Germinal center (tissue), 1 donor: Measurements from ENCODE around the gene ARF3.
A peak's percentile ranks its signal among the peaks of the same experiment; 100 is the strongest.
"Not testable (repeated sequence)": the region's sequence is repeated elsewhere in the genome, so short reads cannot be mapped to it uniquely, and the experiment has no call there.

Experiments
- DNase-seq: peaks from one replicate; pipeline ENCODE4 v3.0.0; 2012; ENCODE audit warnings: mixed read lengths, low spot score

The ARF3 gene

GRCh38 chr12:48929551-48929950 is 27.7 kb downstream of the ARF3 start:
- DNase-seq = no peak

DNA sequence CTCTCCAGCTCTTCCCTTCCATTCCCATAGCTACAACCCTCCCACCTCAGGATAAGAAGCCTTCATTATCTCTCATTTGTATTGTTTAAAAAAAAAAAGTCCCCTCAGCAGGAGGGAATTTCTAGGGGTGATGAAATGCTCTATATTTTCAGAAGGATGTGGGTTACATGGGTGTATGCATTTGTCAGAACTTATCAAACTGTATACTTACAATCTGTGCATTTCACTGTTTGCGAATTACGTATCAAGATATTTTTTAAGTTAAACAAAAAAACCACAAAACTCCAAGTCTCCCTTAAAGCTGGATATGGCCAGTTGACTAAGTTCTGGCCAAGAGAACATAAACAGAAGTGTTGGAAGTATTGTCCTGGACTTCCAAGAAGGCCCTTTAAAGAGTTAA is 30.0 kb downstream of the ARF3 start:
- no peak for DNase-seq

DNA sequence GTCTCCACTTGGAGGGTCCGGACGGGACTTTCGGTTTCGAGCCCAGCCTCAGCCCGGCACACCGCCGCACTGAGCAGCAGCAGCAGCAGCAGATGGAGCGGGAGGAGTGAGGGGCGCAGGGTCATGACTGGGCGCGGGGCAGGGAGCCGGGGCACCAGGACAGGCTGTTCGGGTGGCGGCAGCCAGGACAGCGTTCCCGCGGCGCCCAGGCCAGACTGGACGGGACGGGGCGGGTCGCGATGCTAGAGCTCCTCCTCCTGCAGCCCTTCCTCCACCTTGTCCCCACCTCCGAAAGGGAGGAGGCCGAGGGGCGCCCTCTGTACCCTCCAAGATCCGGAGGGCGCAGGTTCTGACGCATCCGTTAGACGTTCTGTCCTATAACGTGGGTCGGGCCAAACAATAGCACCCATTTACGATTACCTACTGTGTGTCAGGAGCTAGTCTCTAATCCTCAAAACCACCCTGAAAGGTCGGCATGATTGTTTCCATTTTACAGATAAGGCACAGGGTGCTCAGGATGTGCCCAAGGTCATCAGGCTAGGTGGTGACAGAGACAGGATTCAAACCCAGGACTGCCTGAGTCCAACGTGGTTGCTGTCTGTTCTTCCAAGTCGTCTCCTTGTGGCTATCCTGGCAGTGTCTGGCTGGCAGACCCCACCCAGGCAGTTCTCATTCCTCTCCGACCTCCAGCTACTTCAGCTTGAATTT is 31.8 kb downstream of the ARF3 start, which contains the start of gene FKBP11:
Gene FKBP11 (minus strand): TSS at position 189 of the 708 bp plus-strand sequence. CDS start 64 bp downstream, at position 125.
- DNase-seq = peak; percentile 77

GRCh38 chr12:48924617-48925303 is 32.5 kb downstream of the ARF3 start:
- peak; percentile 88 for DNase-seq

DNA sequence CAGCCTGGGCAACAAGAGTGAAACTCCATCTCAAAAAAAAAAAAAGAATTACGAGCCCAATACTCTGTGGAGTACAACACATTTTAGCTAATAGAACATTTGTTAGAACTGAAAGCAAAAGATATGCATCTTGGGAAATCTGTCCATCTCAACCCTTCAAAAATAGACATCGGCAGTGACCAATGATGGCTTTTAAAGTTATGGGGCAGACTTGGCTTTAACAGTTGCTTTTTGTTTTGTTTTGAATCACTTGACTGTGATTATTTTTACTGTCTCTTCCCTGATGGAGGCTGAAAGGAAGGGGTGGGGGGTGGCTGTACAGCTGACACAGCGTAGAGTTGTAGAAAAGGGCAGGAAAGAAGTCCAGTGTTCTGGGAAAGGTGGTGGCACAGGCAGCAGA is 34.2 kb downstream of the ARF3 start:
- no peak for DNase-seq

DNA sequence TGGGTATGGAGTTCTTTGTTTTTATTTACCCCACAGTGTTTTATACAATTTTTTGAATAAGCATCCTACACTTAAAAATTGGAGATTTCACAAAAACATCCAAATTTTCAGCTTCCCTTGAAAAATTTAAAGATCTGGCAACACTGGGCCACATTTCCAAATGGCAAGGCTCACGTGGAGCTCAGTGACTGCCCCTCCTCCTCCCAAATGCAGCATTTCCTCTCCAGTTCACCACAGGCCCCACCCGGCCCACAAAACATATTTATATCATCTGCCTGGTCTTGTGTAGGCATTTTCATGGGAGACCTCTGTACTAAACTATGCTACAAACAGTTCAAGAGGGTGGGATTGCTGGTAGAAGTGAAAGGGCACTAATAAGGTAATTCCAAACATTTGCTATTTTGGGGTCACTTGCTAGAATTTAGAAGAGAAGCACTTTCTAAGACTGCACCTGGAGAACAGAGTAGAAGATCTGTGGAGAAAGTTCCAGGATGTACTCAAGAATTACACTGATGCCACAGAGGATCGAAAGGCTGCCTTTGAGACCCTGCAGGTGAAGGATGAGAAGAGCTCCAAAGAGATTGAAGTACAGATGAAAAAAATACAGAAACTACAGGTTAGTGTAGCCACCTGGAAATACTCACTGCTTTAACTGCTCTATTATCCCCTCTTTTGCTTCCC is 39.3 kb downstream of the ARF3 start:
- no peak for DNase-seq

GRCh38 chr12:48910196-48910595 is 47.1 kb downstream of the ARF3 start:
- no peak for DNase-seq

GRCh38 chr12:48909698-48910097 is 47.6 kb downstream of the ARF3 start:
- DNase-seq = not testable (repeated sequence)

GRCh38 chr12:48907245-48907644 is 50.0 kb downstream of the ARF3 start:
- no peak for DNase-seq

DNA sequence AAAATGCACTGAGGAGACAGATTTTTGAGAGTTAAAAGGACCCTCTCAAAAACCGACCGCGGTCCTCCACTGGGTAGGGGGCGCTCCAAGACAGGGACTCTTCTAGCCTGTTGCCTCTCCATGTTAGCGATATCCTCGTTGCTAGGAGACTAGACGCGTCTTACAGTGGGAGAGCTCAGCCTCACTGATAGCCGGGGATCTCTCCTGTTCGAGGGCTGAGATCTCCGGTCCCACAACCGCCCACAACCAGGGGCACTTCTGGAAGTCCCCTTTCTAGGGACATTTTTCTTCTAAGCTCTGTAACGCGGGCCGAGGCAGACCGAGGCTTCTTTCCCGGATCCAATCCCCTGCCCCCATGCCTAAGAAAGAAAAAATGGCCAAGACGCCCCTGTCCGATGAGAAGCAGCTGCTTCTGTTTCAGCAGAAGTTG is 53.3 kb downstream of the ARF3 start:
- peak; percentile 74 for DNase-seq

DNA sequence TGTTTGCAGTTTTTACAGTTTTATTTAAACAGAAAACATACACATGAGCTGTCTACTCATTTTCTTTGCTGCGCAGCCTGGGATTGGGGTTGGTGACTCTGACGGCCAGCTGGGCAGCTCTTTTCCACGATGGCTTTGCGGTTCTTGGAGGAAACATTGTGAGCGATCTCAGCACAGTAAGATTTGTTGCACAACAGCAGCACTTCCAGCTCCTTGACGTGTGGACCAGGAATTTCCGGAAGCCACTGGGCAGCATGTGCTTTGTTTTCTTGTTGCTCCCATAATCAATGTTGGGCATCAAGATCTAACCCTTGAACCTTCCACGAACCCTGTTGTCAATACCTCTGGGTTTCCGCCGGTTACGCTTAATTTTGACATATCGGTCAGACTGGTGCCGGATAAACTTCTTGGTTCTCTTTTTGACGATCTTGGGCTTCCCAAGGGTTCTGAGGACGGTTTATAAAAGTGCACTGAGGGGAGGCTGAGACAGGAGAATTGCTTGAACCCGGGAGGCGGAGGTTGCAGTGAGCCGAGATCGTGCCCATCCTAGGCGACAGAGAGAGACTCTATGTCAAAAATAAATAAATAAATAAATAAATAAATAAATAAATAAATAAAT is 53.8 kb downstream of the ARF3 start:
- no peak for DNase-seq

DNA sequence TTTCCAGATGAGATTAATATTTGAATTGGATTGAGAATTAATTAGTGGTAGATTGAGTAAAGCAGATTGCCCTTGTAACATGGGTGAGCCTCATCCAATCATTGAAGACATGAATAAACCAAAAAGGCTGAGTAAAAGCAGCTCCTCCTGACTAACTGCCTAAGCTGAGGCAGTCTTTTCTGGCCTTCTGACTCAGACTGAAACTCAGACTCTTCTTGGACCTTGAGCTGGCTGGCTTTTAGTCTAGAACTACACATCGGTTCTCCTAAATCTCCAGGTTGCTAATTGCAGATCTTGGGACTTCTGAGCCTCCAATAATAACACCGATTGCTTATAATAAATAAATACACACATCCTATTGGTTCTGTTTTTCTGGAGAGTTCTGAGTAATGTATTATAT is 56.0 kb downstream of the ARF3 start:
- DNase-seq = no peak

- DNase-seq = no peak
Observed at GRCh38 chr12:48899651-48900050, 57.6 kb downstream of the ARF3 start.

DNA sequence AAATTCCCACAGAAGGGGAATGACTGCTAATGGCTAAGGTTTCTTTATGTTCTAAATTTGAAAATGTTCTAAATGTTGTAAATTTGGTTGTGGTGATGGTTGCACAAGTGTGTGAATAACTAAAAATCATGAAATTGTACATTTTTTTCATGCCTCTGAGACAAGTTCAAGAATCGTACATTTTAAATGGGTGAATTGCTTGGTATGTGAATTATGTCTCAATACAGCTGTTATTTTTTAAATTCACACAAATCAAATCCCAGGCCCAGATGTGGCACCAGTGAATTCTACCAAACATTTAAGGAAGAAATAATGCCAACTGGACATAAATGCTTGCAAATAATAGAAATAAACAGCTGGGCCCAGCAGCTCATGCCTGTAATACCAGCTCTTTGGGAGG is 63.0 kb downstream of the ARF3 start:
- no peak for DNase-seq

DNA sequence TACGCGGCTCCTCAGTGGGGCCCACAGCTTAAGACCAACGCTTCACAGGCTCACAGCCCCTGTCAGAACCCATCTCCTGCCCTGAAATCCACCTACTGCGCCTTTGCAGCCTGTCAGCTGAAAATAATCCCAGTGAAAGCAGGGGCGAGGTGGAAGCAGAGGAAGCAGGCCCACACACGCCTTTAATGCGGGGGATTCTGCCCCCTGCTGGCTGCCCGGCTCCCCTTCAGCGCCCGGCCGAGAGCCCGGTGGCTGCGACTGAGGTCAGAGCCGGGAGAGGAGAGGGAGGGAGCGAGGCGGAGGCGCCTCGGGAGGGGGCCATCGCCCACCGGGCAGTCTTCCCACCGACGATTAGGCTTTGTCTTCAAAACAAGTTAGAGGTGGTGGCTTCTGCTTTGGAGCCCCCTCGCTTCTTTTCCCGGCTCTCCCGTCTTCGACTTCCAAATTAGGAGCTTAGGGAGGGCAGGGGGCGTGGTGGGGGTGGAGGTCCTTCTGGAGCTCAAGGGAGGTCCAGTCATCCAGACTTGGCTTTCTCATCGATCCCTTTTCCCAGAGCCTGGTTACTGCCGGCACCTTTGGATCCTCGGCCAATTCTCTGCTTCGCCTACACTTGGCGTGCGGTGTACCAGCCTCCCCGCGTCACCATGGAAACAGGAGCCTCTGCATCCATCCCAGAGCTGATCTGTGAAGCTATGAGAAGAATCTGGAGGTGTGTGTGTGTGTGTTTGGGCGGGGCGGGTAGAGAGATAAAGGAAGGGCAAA is 66.4 kb downstream of the ARF3 start:
- peak; percentile 59 for DNase-seq

- DNase-seq = no peak
Observed at GRCh38 chr12:48889679-48890078, 67.6 kb downstream of the ARF3 start.
